ES-I3 (cell line): ENCODE data around the gene NR6A1.

ENCODE experiments used
- H3K36me3 ChIP-seq: 2 replicates; pipeline ENCODE4 v1.6.1; 2013; ENCODE audit warnings: mild to moderate bottlenecking, low read length, control low read depth, moderate library complexity; ENCODE audit not compliant: insufficient read depth
- H3K4me1 ChIP-seq: 2 replicates; pipeline ENCODE4 v1.6.1; 2013; ENCODE audit warnings: mild to moderate bottlenecking, control low read depth, low read length; ENCODE audit not compliant: insufficient read depth
- H3K9ac ChIP-seq: 2 replicates; pipeline ENCODE4 v1.6.1; 2013; ENCODE audit warnings: low read depth, mild to moderate bottlenecking, low read length, moderate library complexity
- H3K9me3 ChIP-seq: 2 replicates; pipeline ENCODE4 v1.6.1; 2013; ENCODE audit warnings: mild to moderate bottlenecking, low read length, moderate library complexity; ENCODE audit not compliant: control insufficient read depth, insufficient read depth

The NR6A1 gene

DNA sequence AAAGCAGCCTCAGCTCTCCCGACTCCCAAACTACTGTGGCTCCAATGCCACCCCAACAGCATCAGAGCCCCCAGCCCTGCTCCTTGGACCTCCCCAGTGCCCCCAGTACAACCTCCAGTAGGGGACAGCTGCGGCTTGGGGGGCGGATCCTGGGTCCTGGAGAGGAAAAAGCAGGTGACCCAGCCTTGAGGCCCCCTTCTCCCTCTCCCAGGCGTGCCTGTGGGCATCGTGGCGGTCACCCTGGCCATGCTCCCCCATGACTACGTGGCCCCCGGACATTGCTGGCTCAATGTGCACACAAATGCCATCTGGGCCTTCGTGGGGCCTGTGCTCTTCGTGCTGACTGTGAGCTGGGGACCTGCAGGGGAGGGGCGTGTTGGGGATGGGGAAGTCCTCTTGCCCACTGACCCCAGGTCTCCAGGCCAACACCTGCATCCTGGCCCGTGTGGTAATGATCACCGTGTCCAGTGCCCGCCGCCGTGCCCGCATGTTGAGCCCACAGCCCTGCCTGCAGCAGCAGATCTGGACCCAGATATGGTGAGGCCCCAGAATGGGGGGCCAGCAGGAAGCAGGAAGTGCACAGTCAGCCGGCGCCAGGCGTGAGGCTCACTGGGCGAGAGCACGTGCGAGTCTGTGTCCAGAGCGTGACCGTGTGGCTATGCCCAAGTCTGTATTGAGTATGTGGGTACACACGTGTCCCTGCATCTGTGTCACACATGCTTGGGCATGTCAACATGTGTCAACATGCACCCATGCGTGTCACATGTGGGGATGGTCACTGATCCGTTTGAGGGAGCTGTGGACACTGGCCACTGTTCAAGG is 301.9 kb downstream of the NR6A1 start:
- Histone ChIP-seq H3K36me3 (no peaks in the 10 kb centered on the region), H3K4me1 (no peaks in the 10 kb centered on the region), H3K9me3 (no peaks in the 10 kb centered on the region), H3K9ac (no peak overlapping the region)

DNA sequence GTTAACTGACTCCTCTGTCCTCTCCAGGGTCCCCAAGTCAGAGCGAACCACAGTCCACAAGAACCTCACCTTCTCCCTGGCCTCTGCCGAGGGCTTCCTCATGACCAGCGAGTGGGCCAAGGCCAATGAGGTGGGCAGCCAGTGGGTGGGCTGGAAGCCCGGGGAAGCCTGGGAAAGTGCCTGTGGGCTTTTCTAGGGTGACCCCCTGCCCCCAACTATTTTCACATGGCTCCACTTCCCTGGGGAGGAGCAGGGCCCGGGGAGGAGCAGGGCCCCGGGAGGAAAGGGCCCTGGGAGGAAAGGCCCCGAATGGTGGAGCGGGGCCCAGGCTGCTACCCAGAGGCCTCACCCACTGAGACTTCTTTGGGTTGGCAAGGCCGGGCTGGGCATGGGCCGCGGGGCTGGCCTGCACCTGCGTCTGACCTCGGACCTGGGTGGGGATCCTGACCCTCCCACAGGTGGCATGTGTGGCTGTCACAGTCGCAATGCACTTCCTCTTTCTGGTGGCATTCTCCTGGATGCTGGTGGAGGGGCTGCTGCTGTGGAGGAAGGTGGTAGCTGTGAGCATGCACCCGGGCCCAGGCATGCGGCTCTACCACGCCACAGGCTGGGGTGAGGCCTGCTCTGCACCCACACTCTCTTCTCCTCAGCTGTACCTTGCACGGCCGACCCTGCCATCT is 302.9 kb downstream of the NR6A1 start:
- Histone ChIP-seq H3K4me1 (no peaks in the 10 kb centered on the region), H3K9me3 (no peaks in the 10 kb centered on the region), H3K9ac (no peak overlapping the region), H3K36me3 (no peaks in the 10 kb centered on the region)

- Histone ChIP-seq H3K9ac (no peak overlapping the region), H3K9me3 (no peaks in the 10 kb centered on the region), H3K36me3 (no peaks in the 10 kb centered on the region), H3K4me1 (no peaks in the 10 kb centered on the region)
These were observed 303.6 kb downstream of the NR6A1 start for GRCh38 chr9:124467410-124468060.
